Parathyroid adenoma (tissue), 2 donors: ENCODE results near the gene ZNF264.
"Not testable (repeated sequence)": the region's sequence is repeated elsewhere in the genome, so short reads cannot be mapped to it uniquely, and the experiment has no call there.

ENCODE experiments used
- H2AFZ ChIP-seq: fragments of 300-600 bp; sonication (generic); one replicate; pipeline ENCODE4 v1.7.0; 2017; ENCODE audit warnings: antibody characterized with exemption, mild to moderate bottlenecking
- H3K27ac ChIP-seq: fragments of 300-600 bp; sonication (generic); one replicate; pipeline ENCODE4 v1.7.0; 2017
- H3K27me3 ChIP-seq: fragments of 300-600 bp; sonication (generic); one replicate; pipeline ENCODE4 v1.7.0; 2017; ENCODE audit warnings: low read length; ENCODE audit not compliant: control insufficient read depth, insufficient read depth
- H3K36me3 ChIP-seq: fragments of 300-600 bp; sonication (generic); one replicate; pipeline ENCODE4 v1.7.0; 2017; ENCODE audit warnings: low read length; ENCODE audit not compliant: control insufficient read depth, insufficient read depth
- H3K4me1 ChIP-seq: fragments of 300-600 bp; sonication (generic); one replicate; pipeline ENCODE4 v1.7.0; 2017; ENCODE audit warnings: control low read depth
- H3K4me2 ChIP-seq: fragments of 300-600 bp; sonication (generic); one replicate; pipeline ENCODE4 v1.7.0; 2017; ENCODE audit warnings: low read length
- H3K4me3 ChIP-seq: fragments of 300-600 bp; sonication (generic); one replicate; pipeline ENCODE4 v1.7.0; 2017; ENCODE audit warnings: low read depth, low read length
- H3K79me2 ChIP-seq: fragments of 300-600 bp; sonication (generic); one replicate; pipeline ENCODE4 v1.7.0; 2017; ENCODE audit warnings: control low read depth
- H3K9ac ChIP-seq: fragments of 300-600 bp; sonication (generic); one replicate; pipeline ENCODE4 v1.7.0; 2017; ENCODE audit warnings: mild to moderate bottlenecking
- H3K9me3 ChIP-seq: fragments of 300-600 bp; sonication (generic); one replicate; pipeline ENCODE4 v1.7.0; 2017; ENCODE audit warnings: low read length; ENCODE audit not compliant: control insufficient read depth
- TF ChIP-seq, protein P1 (sequence below): fragments of 300-600 bp; sonication (generic); IDR thresholded peaks from one replicate; pipeline ENCODE4 v1.7.0; 2017; ENCODE audit warnings: antibody characterized with exemption, mild to moderate bottlenecking
- donor health status: primary hyperparathyroidism.

Gene ZNF264

DNA sequence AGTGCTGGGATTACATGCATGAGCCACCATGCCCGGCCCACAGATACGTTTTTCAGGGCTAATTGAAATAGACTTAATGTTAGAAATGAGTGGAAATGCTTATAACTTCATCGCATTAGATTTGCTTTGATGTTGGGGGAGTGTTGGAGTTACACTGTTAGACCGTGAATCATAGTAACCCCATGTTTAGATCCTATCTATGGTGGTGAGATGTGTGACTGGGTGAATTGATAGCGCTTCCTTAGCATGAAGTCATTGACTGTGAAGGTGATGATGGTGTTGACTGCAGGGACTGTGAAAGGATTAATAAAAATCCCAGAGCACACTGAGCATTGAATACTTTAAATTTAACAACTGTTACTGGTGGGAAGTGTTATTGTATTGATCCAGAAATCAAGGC lies 1.7 kb downstream of the ZNF264 start:
- H2AFZ ChIP-seq = no peak overlapping the region
- H3K27me3 ChIP-seq = no peaks in the 10 kb centered on the region
- H3K27ac ChIP-seq = no peak overlapping the region
- peak overlapping the region; percentile 41 for H3K4me2 ChIP-seq
- peaks cover 11% of the 10 kb centered on the region for H3K4me1 ChIP-seq
- peak overlapping the region; percentile 92 for H3K4me3 ChIP-seq
- no peaks in the 10 kb centered on the region for H3K9me3 ChIP-seq
- H3K79me2 ChIP-seq = peaks cover 60% of the 10 kb centered on the region
- no peaks in the 10 kb centered on the region for H3K36me3 ChIP-seq
- no peak overlapping the region for H3K9ac ChIP-seq
- TF ChIP-seq, protein P1, sequence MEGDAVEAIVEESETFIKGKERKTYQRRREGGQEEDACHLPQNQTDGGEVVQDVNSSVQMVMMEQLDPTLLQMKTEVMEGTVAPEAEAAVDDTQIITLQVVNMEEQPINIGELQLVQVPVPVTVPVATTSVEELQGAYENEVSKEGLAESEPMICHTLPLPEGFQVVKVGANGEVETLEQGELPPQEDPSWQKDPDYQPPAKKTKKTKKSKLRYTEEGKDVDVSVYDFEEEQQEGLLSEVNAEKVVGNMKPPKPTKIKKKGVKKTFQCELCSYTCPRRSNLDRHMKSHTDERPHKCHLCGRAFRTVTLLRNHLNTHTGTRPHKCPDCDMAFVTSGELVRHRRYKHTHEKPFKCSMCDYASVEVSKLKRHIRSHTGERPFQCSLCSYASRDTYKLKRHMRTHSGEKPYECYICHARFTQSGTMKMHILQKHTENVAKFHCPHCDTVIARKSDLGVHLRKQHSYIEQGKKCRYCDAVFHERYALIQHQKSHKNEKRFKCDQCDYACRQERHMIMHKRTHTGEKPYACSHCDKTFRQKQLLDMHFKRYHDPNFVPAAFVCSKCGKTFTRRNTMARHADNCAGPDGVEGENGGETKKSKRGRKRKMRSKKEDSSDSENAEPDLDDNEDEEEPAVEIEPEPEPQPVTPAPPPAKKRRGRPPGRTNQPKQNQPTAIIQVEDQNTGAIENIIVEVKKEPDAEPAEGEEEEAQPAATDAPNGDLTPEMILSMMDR = no peak

DNA sequence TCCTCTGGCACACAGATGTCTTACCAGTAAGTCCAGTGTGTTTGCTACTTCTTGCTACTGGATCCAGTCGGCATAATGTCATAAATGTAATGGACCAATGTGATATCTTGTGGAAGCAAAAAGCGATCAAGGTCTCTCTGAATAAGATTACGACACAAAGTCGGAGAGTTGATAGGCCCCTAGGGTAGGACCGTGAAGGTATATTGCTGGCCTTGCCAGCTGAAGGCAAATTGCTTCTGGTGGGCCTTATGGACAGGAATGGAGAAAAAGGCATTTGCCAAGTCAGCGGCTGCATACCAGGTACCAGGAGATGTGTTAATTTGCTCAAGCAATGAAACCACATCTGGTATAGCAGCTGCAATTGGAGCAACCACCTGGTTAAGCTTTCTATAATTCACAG lies 6.6 kb downstream of the ZNF264 start:
- H2AFZ ChIP-seq, H3K4me2 ChIP-seq, H3K4me3 ChIP-seq, H3K27ac ChIP-seq, H3K4me1 ChIP-seq, H3K9ac ChIP-seq, H3K27me3 ChIP-seq, H3K36me3 ChIP-seq, H3K9me3 ChIP-seq: not testable (repeated sequence)
- H3K79me2 ChIP-seq = peaks cover 77% of the 10 kb centered on the region

DNA sequence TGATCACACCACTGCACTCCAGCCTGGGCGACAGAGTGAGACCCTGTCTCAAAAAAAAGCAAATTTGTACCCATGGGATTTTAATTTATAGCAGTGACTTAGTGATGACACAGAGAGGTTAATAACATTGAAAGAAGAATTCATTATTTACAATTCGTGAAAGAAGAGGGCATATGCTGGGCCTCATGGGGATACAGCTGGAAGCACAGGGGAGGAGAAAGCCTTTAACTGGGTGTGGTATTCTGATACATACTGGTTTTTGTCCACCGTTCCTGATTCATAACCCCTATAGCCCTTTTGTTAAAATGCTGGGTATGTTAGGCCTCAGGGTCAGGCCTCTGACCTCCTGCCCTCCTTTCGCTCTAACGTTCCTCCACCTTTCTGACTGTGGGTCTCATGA lies 10.9 kb downstream of the ZNF264 start:
- no peak overlapping the region for H2AFZ ChIP-seq
- TF ChIP-seq, protein P1 = no peak
- no peaks in the 10 kb centered on the region for H3K27me3 ChIP-seq
- no peak overlapping the region for H3K9ac ChIP-seq
- H3K36me3 ChIP-seq = no peaks in the 10 kb centered on the region
- no peak overlapping the region for H3K4me2 ChIP-seq
- no peaks in the 10 kb centered on the region for H3K9me3 ChIP-seq
- no peak overlapping the region for H3K27ac ChIP-seq
- H3K79me2 ChIP-seq = peaks cover 78% of the 10 kb centered on the region
- no peaks in the 10 kb centered on the region for H3K4me1 ChIP-seq
- H3K4me3 ChIP-seq = no peak overlapping the region

DNA sequence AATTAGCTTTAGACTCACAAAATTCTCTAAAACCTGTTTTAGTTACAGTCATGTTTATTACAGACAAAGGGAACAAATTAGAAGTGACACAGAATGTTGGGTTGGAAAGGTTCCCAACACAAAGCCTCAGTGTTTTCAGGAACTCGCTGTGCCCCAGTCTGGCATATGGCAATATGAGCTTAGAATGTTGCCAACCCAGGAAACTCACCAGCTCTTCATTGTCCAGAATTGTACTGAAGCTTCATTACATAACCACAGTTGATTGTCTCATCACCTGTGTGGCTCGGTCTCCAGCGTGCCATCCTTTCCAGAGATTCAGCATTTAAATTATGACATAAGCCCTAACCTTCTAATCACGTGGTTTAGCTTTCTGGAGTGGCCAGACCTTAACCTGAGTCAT lies 19.1 kb downstream of the ZNF264 start:
- TF ChIP-seq, protein P1 = no peak
- Histone ChIP-seq H3K79me2 (peaks cover 24% of the 10 kb centered on the region), H3K9ac (no peak overlapping the region), H3K36me3 (no peaks in the 10 kb centered on the region), H3K4me2 (no peak overlapping the region), H3K9me3 (no peaks in the 10 kb centered on the region), H3K27ac (no peak overlapping the region), H3K4me3 (no peak overlapping the region), H3K4me1 (no peaks in the 10 kb centered on the region), H2AFZ (no peak overlapping the region), H3K27me3 (no peaks in the 10 kb centered on the region)

DNA sequence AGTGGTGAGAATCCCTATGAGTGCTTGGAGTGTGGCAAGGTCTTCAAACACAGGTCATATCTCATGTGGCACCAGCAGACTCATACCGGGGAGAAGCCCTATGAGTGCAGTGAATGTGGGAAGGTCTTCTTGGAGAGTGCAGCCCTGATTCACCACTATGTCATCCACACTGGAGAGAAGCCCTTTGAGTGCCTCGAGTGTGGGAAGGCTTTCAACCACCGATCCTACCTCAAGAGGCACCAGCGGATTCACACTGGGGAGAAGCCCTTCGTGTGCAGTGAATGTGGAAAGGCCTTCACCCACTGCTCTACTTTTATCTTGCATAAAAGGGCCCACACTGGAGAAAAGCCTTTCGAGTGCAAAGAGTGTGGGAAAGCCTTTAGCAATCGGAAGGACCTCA lies 20.8 kb downstream of the ZNF264 start:
- Histone ChIP-seq H3K27ac (no peak overlapping the region), H3K79me2 (peaks cover 17% of the 10 kb centered on the region), H3K4me2 (no peak overlapping the region), H3K36me3 (no peaks in the 10 kb centered on the region), H3K27me3 (no peaks in the 10 kb centered on the region), H3K9me3 (no peaks in the 10 kb centered on the region), H2AFZ (no peak overlapping the region), H3K4me1 (no peaks in the 10 kb centered on the region), H3K9ac (no peak overlapping the region), H3K4me3 (no peak overlapping the region)
- TF ChIP-seq, protein P1 = no peak
